NCI-H748 (cell line): ENCODE data around the gene PLXNB2.

Experiments
- DNase-seq: peaks from one replicate; lab custom pipeline; 2025; ENCODE audit not compliant: unreplicated experiment; lab: John Stamatoyannopoulos, UW

The PLXNB2 gene

DNA sequence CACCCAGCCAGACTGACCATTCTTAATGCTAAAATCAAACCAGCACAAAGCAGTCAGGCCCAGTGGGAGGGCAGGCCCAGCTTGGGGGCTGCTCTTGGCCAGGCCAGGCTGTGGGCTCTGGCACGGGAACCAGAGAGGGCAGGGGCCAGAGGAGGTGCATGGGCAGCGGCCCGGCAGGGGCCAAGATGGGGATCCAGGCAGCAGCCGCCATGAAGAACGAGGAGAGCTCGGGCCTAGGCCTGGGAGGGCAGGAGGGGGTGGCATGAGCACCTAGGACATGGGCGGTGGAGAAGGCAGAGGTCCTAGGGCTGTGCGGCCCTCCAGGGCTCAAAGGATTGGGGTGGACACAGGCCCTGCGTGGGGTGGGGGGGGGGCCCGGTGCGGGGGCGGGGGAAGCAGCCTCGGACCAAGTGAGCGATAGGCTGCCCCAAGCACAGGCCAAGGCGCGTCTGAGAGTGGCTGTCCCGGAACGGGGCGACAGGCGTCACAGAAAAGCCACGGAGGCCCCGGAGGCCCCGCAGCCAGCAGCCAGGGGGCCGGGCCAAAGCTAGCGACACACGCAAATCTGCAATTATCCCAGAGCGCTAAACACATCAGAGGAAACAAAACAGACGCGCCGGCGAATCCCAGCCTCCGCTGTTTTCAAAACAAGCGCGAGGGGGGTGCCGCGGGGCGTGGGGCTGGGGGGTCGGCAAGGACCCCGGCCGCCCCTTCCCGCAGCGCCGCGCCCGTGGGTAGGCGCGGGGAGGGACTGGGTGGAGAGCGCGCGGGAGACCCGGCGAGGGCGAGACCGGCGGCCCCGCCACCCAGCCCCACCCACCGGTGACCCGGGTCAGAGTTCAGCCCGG lies 8.3 kb downstream of the PLXNB2 start:
- peak; percentile 48 for DNase-seq

DNA sequence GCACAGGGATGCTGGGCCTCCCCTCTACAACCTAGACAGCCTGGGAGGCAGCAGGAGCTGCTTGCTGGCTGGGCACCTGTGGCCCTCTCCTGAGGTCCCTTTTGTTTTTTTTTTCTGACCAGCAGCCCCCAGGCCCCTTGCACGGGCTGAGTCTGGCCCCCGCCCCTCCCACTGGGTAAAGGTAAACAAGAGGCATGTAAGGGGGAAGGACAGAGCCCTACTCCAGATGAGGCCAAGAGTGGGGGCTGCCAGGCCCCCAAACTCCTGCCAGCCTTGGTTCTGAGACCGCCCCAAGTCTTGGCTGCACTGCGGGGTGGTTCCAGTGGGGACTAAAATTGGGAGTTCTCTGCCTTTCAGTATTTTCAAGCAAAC lies 9.2 kb downstream of the PLXNB2 start:
- DNase-seq: no peak

- no peak for DNase-seq
Measured at GRCh38 chr22:50297510-50298265, 9.8 kb downstream of the PLXNB2 start.

DNA sequence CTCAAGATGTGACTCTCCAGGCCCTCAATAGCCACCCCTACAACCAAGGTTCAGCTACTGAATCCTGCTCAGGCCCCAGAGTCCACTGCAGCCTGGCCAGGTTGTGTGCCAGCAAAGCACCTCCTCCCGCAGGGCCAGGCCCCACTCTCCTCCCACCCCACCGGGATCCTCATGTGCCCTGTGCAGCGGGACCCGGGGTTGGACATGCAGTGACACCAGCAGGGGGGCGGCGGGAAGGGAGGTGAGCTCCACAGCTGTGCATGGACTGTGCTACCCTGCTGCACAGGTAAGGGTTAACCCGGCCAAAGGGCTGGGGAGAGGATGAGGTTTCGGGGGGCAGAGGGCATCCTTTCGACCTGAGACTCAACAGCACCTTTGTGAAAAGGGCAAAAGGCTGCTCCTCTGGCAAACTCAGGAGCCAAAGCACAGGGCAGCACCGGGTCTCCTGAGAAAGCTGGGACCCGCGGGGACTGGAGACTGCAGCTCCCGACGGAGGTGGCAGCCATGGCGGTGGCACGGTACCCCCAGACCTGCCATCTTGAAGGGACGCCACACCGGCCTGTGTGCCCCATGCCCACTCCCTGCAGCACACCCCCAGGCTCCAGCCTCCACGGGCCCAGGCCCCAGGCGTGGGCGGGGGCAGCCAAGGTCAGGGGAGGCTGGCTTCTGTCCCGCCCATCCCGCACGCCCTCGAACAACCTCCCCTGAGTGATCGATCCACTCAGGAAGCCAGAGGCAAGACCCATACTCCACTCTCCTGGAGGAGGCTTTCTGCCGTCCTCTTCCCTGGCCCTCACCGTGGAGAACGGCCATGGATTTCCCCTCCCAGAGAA lies 10.6 kb downstream of the PLXNB2 start:
- DNase-seq: no peak

DNA sequence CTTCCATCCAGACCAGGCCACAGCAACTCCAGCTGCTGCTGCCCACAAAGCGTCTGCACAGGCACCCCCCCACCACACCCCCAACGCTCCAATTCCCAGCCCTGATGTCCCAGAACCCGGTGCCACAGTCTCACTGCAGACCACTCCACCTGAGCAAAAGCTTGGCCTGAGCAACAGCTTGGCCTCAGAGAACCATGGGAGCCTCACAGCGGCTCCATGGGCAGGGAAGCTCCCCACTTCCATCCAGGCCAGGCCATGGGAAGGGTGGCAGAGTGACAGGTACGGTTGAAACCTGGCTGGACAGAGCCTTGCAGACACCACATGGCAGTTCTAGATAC lies 13.2 kb downstream of the PLXNB2 start:
- no peak for DNase-seq

GRCh38 chr22:50293441-50294318 lies 13.8 kb downstream of the PLXNB2 start:
- no peak for DNase-seq

GRCh38 chr22:50292643-50293440 lies 14.6 kb downstream of the PLXNB2 start:
- DNase-seq: no peak

DNA sequence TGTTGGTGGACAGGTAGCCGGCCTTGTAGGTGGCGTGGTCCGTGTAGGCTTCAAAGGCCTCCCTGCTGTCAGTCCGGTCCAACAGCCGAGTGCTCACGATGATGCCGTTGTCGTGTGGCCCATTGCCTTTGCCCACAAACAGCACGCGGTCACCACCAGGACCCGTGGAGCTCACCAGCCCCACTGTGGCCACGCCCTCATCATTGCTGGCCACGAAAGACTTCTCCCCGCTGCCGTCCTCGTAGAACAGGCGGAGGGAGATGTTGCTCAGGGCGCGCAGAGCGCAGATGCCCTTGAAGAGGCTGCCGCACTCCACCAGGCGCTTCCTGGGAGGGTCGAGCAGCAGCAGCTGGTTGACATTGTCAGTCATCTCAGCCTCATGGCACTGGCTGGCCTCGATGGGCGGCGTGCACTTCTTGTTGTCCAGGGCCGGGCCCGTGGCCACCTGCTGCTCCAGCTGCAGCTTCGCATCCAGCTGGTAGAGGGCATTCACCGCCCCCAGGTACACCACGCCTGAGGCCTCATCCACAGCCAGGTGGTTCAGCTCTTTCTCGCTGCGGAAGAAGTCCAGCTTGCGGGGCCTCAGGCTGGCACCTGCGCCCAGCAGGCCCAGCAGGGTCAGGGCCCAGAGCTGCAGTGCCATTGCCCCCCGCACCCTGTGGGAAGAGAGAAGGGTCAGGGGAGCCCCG lies 17.4 kb downstream of the PLXNB2 start:
- no peak for DNase-seq

DNA sequence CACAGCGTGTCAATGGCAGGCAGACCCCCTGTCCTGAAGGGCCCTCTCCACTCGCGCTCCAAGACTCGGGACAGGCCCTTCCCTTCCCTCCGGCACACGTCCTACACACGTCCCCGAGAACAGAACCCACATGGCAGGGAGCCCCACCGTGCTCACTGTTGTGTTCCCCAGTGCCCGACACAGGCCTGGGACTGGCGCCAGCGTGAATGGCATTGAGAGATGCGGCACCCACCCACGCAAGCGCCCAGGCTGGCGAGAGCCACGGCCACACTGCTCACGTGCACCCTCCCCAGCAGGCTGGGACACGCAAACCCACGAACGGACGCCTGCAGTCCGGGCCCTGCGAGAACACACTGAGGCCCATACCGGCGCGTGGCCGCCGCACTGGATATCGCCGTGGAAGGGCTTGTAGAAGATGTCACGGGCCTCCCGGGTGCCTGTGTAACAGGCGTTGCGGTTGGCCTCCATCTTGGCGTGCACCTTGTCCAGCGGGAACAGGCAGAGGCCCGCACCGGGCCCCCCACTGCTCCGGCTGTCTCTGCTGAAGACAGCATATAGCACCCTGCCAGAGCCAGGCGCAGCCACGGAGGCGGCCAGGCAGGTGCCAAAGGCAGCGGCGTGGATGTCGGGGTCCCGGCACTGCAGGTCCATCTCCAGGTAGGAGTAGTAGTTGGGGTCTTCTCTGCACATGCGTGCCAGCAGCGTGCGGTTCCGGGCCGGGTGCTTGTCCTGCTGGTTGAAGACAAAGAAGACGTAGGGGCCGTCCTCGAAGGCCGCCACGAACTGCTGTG lies 18.1 kb downstream of the PLXNB2 start:
- no peak for DNase-seq

GRCh38 chr22:50287731-50288130 lies 19.7 kb downstream of the PLXNB2 start:
- no peak for DNase-seq

GRCh38 chr22:50286701-50287318 lies 20.6 kb downstream of the PLXNB2 start:
- no peak for DNase-seq

DNA sequence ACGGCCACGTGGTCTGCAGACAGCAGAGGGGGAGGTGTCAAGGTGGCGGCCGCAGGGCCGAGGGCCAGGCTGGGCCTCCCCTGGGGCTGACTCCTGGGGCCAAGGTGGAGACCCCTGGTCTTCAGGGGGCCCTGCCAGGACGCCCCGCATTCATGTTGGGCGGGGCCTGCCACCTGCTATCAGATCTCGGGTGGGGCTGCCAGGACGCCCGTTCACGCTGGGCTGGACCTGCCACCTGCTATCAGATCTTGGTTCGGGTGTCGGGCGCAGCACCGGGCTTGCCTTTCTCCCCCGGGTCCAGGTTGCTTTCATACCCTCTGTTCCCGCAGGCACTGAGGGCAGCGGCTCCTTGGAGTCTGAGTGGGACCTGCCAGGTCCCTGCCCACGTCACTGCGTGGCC lies 21.2 kb downstream of the PLXNB2 start:
- no peak for DNase-seq

DNA sequence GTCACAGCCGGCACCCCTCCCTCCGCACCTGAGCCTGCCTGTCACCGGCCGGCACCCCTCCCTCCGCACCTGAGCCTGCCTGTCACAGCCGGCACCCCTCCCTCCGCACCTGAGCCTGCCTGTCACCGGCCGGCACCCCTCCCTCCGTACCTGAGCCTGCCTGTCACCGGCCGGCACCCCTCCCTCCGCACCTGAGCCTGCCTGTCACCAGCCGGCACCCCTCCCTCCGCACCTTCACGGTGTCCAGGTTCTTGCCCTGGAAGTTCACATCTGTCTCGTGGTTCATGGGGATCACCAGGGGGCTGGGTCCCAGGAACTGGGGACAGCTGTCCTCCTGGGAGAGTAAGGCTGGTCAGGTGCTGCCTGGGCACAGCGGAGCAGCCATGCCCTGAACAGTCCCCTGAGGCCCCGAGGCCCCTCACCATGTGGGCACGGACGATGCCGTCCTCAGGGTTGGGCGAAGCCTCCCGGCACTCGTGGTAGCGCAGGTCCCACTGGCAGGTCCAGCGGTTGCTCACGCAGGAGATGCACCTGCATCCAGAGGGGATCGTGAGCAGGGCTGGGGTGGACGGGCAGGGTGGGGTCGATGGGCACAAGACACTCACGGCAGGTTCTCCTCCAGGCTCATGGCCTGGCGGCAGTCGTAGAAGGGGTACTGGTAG lies 21.7 kb downstream of the PLXNB2 start:
- DNase-seq: no peak

DNA sequence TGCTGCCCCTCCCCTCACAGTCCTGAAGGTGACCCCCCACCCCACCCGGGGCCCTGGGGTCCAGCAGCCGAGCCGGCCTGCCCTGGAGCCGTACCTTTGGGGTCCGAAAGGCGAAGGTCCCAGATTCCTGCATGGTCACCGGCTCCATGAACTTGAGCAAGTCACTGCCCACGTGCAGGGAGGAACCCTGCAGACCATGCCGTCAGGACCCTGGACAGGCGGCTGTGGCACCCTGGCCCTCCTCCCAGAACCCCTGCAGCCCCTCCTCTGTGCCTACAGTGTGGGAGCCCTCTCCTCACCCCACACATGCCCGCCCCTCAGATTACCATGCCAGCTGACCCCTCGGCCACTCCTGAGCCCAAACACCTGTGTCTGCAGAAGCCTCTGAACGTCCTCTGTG lies 23.0 kb downstream of the PLXNB2 start:
- no peak for DNase-seq

- no peak for DNase-seq
Measured at GRCh38 chr22:50283821-50284220, 23.6 kb downstream of the PLXNB2 start.

GRCh38 chr22:50282361-50283155 lies 24.9 kb downstream of the PLXNB2 start:
- DNase-seq: no peak

- no peak for DNase-seq
Measured at GRCh38 chr22:50281957-50282356, 25.5 kb downstream of the PLXNB2 start.
